Vagina (tissue), 2 donors: Measurements from ENCODE around the gene KRT4. TPM values are rescaled to one million over a fixed set of nuclear protein-coding genes. Genes with fewer than 3 reads are reported as not detected.

ENCODE experiments used
- DNase-seq, 2 donors: peaks; one replicate each; pipeline ENCODE4 v3.0.0-alpha.2; 2017; ENCODE audit errors: extremely low spot score in 2 of 2
- H3K27ac ChIP-seq: fragments of 200-600 bp; sonication (generic); one replicate; pipeline ENCODE4 v1.5.1; 2019
- H3K27me3 ChIP-seq: fragments of 200-600 bp; sonication (generic); one replicate; pipeline ENCODE4 v1.5.1; 2019
- H3K36me3 ChIP-seq, 2 donors: fragments of 200-600 bp; sonication (generic); one replicate each; pipeline ENCODE4 v1.5.1; 2017 to 2019
- H3K4me1 ChIP-seq: fragments of 200-600 bp; sonication (generic); one replicate; pipeline ENCODE4 v1.5.1; 2019
- H3K4me3 ChIP-seq, 2 donors: fragments of 200-600 bp; sonication (generic); 1 replicate in 1 of 2; 2 replicates in 1 of 2; pipeline ENCODE4 v1.5.1; 2016 to 2019
- H3K9me3 ChIP-seq: fragments of 200-600 bp; sonication (generic); one replicate; pipeline ENCODE4 v1.5.1; 2019
- POLR2A ChIP-seq, 2 donors: fragments of 450-650 bp; IDR thresholded peaks; one replicate each; pipeline ENCODE4 v1.6.1; 2017; ENCODE audit warnings: antibody characterized with exemption in 2 of 2, mild to moderate bottlenecking in 2 of 2, moderate library complexity in 2 of 2
- POLR2AphosphoS5 ChIP-seq, 2 donors: sonication (generic); formaldehyde crosslinking; IDR thresholded peaks; one replicate each; pipeline ENCODE4 v1.9.0; 2017; ENCODE audit warnings: antibody characterized with exemption in 2 of 2, mild to moderate bottlenecking in 2 of 2, low read depth in 1 of 2; ENCODE audit not compliant: insufficient read depth in 1 of 2
- intact Hi-C: fragments of 100-400 bp; cut with DNase I; formaldehyde crosslinking; loops from one replicate; pipeline ENCODE4 v1.15.1; 2023
- total RNA-seq: library from RNA; depleted of rRNA; stranded (reverse); fragments of >200 nt; gene quantifications from one replicate; pipeline ENCODE4 v1.2.3, GENCODE V29; 2016
- TF ChIP-seq, protein P1 (sequence below), 3 experiments: fragments of 450-650 bp in 2 of 3; fragments of 200-600 bp in 1 of 3; sonication (generic) in 1 of 3; IDR thresholded peaks; one replicate each; pipeline ENCODE4 v1.5.1; 2017 to 2019; ENCODE audit warnings: antibody characterized with exemption in 3 of 3, mild to moderate bottlenecking in 2 of 3, moderate library complexity in 2 of 3

The KRT4 gene
- total RNA-seq, 1 donor from 2014 or later: 354 TPM

DNA sequence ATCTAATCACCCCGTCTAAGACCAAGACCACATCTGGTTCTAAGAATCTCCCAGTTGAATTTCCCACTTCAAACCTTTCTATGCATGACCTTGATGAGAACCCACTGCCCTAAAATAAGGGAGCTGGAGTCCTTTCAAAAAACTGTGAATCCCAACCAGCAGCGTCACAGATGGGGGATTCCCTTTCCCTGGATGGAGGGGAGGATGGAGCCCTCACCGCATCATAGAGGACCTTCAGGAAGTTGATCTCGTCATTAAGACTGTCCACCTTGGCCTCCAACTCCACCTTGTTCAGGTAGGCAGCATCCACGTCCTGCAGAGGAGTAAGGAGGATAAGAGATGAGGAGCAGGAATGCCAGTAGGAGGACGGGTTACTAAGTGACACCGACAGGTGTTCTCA is 4.8 kb downstream of the KRT4 start:
- Histone ChIP-seq H3K36me3 (no peaks in the 10 kb centered on the region), H3K27ac (no peak overlapping the region), H3K27me3 (no peaks in the 10 kb centered on the region), H3K4me1 (no peaks in the 10 kb centered on the region), H3K4me3 (no peak overlapping the region), H3K9me3 (no peaks in the 10 kb centered on the region)
- DNase-seq: no peak
- TF ChIP-seq POLR2AphosphoS5 (IDR thresholded peaks at IDR 0.05; ENCODE audit: insufficient read depth in 1 of 2, low read depth in 1 of 2) (no peak), POLR2A (IDR thresholded peaks at IDR 0.05) (no peak)
- intact Hi-C loops: no loop called here

DNA sequence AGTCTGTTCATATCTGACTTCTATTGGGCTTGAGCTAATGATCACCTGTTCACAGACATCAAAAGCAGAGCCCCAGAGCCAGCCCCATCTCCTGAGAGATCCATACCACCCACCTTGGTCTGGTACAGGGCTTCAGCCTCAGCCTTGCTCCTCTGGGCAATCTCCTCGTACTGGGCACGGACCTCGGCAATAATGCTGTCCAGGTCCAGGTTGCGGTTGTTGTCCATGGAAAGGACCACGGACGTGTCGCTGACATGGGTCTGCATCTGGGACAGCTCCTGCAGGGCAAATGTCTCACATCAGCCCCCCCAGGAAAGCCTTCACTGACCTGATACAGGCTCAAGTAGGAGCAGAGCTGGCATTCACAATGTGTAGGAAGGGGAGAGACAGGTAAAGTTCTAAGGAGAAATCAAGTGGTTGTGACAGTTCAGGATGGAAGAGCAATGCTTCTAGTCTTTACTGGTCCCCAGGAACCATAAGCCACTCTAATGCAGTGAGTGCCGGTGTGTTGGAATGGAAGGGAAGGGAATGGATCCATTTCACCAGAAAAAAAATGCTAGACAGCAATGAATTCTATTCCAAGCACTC is 5.2 kb downstream of the KRT4 start:
- intact Hi-C loops: no loop called here
- no peaks in the 10 kb centered on the region for H3K9me3 ChIP-seq

DNA sequence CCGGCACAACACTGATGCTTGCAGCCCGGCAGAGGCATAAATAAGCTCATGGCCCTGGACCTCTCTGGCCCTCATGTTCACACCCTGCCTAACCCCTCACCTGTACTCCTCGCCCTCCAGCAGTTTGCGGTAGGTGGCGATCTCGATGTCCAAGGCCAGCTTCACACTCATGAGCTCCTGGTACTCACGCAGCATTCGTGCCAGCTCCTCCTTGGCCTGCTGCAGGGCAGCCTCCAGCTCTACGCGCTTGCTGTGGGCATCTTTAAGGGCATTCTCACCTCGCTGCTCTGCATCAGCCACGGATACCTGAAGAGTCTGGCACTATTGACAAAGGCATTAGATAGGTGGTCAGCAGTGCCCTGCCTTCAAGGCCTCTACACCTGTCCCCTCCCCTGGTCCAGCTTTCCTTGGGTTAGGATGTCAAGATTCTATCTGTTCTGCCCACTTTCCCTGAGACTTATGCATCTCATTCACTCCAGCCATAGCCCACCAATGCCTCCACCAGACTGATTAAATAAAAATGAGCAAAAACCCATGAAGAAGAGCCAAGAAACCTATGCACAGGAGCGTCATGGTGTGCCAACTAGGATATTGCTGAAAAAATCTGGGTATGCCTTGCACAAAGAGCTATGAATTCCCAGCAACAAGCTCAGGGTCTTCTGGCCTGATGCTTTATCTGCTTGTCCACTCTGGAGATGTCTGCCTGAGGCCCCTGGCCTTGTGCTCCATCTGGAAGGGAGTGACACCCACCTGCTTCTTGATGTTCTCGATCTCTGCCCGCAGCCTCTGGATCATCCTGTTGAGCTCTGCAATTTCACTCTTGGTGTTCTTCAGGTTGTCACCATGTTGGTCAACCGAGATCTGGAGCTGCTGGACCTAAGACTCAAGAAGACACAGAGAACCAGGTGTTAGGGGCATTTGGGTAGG is 6.1 kb downstream of the KRT4 start:
- Histone ChIP-seq H3K36me3 (no peaks in the 10 kb centered on the region), H3K4me3 (no peak overlapping the region), H3K27ac (no peak overlapping the region), H3K4me1 (no peaks in the 10 kb centered on the region), H3K9me3 (no peaks in the 10 kb centered on the region), H3K27me3 (no peaks in the 10 kb centered on the region)
- no peak for DNase-seq
- intact Hi-C loops: no loop called here
- no peak for TF ChIP-seq POLR2A (IDR thresholded peaks at IDR 0.05)
- TF ChIP-seq, protein P1, sequence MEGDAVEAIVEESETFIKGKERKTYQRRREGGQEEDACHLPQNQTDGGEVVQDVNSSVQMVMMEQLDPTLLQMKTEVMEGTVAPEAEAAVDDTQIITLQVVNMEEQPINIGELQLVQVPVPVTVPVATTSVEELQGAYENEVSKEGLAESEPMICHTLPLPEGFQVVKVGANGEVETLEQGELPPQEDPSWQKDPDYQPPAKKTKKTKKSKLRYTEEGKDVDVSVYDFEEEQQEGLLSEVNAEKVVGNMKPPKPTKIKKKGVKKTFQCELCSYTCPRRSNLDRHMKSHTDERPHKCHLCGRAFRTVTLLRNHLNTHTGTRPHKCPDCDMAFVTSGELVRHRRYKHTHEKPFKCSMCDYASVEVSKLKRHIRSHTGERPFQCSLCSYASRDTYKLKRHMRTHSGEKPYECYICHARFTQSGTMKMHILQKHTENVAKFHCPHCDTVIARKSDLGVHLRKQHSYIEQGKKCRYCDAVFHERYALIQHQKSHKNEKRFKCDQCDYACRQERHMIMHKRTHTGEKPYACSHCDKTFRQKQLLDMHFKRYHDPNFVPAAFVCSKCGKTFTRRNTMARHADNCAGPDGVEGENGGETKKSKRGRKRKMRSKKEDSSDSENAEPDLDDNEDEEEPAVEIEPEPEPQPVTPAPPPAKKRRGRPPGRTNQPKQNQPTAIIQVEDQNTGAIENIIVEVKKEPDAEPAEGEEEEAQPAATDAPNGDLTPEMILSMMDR (IDR thresholded peaks at IDR 0.05): no peak

More for the DNA sequence above, 5.2 kb downstream of the KRT4 start:
- H3K27ac ChIP-seq: no peak overlapping the region
- H3K4me1 ChIP-seq: no peaks in the 10 kb centered on the region
- no peak overlapping the region for H3K4me3 ChIP-seq
- H3K36me3 ChIP-seq: no peaks in the 10 kb centered on the region
- no peaks in the 10 kb centered on the region for H3K27me3 ChIP-seq
- DNase-seq: no peak
- TF ChIP-seq POLR2A (IDR thresholded peaks at IDR 0.05) (no peak), POLR2AphosphoS5 (IDR thresholded peaks at IDR 0.05; ENCODE audit: insufficient read depth in 1 of 2, low read depth in 1 of 2) (no peak)
- TF ChIP-seq, protein P1 (IDR thresholded peaks at IDR 0.05): no peak

DNA sequence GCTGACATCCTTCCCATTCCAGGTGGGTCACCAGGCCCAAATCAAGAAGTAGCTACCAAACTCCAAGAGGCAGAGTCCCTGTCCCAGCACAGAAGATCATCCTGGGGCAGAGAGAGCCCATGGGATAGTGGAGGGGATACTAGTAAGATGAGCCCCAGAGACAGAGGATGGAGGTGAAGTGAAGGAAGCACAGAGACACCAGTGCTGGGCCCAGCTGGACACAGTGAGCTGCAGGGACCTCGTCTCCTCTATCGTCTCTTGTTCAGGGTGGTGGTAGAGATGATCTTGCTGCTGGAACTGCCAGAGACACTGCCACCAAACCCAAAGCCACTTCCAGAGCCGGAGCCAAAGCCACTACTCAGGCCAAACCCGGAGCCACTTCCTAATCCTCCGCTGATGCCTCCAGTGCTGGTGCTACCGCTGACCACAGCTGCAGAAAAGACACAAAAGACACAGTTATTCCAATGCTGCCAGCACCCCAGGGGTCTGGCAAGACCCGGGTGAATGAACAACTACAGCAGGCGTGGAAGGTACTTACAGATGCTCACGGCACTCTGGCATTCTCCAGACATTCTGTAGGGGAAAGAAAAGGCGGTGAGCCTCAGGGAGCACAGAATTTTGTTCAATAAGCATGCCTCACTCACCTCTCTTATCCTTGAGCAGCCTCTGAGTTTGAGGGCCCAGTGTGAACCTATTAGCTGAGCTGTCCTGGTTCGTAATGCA is 6.9 kb downstream of the KRT4 start:
- Histone ChIP-seq H3K27me3 (no peaks in the 10 kb centered on the region), H3K4me3 (no peak overlapping the region), H3K4me1 (no peaks in the 10 kb centered on the region), H3K27ac (no peak overlapping the region), H3K36me3 (no peaks in the 10 kb centered on the region), H3K9me3 (no peaks in the 10 kb centered on the region)
- DNase-seq: no peak
- TF ChIP-seq, protein P1 (IDR thresholded peaks at IDR 0.05): no peak
- TF ChIP-seq POLR2A (IDR thresholded peaks at IDR 0.05) (no peak), POLR2AphosphoS5 (IDR thresholded peaks at IDR 0.05; ENCODE audit: insufficient read depth in 1 of 2, low read depth in 1 of 2) (no peak)
- intact Hi-C loops: no loop called here

DNA sequence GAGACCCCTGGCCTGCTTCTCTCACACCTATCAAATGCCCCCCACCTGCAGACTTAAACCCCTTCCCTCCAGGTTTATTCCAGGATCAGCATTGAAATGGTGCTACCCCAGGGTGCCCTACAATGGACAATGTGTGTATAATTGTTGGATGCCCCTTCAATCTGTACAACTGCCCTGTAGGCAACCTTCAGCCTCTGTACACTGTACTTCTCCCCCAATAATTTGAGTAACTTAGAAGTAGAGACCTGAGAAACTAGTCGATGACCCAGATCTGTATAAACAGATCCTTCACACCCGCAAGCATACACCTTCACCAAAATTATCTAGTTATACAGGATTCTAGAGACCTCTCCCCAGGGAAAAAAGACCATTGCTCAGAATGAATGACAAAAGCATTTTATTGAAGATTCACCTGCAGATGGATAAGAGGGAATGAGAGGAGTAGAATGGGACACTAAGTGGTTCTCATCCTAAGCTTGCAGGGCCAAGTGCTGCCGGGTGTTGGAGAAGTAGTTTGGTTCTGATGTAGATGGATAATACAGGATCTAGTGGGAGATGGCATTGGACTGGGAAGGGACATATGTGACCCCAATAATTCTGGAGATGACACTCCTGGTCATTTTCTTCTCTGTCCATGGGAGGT is 7.6 kb downstream of the KRT4 start:
- Histone ChIP-seq H3K4me1 (no peaks in the 10 kb centered on the region), H3K27ac (no peak overlapping the region), H3K36me3 (no peaks in the 10 kb centered on the region), H3K27me3 (no peaks in the 10 kb centered on the region), H3K9me3 (no peaks in the 10 kb centered on the region), H3K4me3 (no peak overlapping the region)
- TF ChIP-seq POLR2A (IDR thresholded peaks at IDR 0.05) (no peak), POLR2AphosphoS5 (IDR thresholded peaks at IDR 0.05; ENCODE audit: insufficient read depth in 1 of 2, low read depth in 1 of 2) (no peak)
- TF ChIP-seq, protein P1 (IDR thresholded peaks at IDR 0.05): no peak
- no peak for DNase-seq
- intact Hi-C loops: no loop called here
